Fibroblast of lung (primary cell): ENCODE results near the gene C1QTNF9B. TPM values are rescaled to one million over a fixed set of nuclear protein-coding genes. Genes with fewer than 3 reads are reported as not detected.

Experiments used
- DNase-seq, 2 donors: peaks; one replicate each; pipeline versions ENCODE4 v3.0.0 to v3.0.0-alpha.2; 2010; ENCODE audit warnings: low read depth in 2 of 2
- H2AFZ ChIP-seq: 2 replicates; pipeline ENCODE4 v1.5.1; 2012; ENCODE audit warnings: low read length, control low read depth, inconsistent platforms
- H3K27ac ChIP-seq: 2 replicates; pipeline ENCODE4 v1.5.1; 2011; ENCODE audit warnings: low read length, control low read depth; ENCODE audit not compliant: insufficient read depth
- H3K27me3 ChIP-seq: 2 replicates; pipeline ENCODE4 v1.5.1; 2011; ENCODE audit warnings: mild to moderate bottlenecking, low read length; ENCODE audit not compliant: control insufficient read depth, insufficient read depth
- H3K36me3 ChIP-seq: 2 replicates; pipeline ENCODE4 v1.5.1; 2011; ENCODE audit warnings: low read length; ENCODE audit not compliant: control insufficient read depth, insufficient read depth
- H3K4me1 ChIP-seq: 2 replicates; pipeline ENCODE4 v1.5.1; 2011; ENCODE audit warnings: low read length; ENCODE audit not compliant: control insufficient read depth, insufficient read depth; ENCODE audit errors: extremely low read depth
- H3K4me2 ChIP-seq: 2 replicates; pipeline ENCODE4 v1.5.1; 2011; ENCODE audit warnings: low read length, control low read depth; ENCODE audit not compliant: insufficient read depth; ENCODE audit errors: extremely low read depth
- H3K4me3 ChIP-seq, 4 experiments: fragments of 200-600 bp in 1 of 4; sonication (generic) in 1 of 4; replicated peaks in 1 of 4; 2 replicates each; pipeline ENCODE4 v1.5.1; 2011 to 2016; ENCODE audit warnings: low read length in 4 of 4, low read depth in 3 of 4, mild to moderate bottlenecking in 3 of 4, control low read depth in 2 of 4, inconsistent platforms in 1 of 4, mixed read lengths in 1 of 4; ENCODE audit not compliant: insufficient read depth in 1 of 4; ENCODE audit errors: control extremely low read depth in 1 of 4
- H3K79me2 ChIP-seq: 2 replicates; pipeline ENCODE4 v1.5.1; 2012; ENCODE audit warnings: mild to moderate bottlenecking, low read length, inconsistent platforms; ENCODE audit not compliant: control insufficient read depth, insufficient read depth
- H3K9ac ChIP-seq: 2 replicates; pipeline ENCODE4 v1.5.1; 2011; ENCODE audit warnings: mild to moderate bottlenecking, low read length, control low read depth; ENCODE audit not compliant: insufficient read depth
- H3K9me3 ChIP-seq: 2 replicates; pipeline ENCODE4 v1.5.1; 2012; ENCODE audit warnings: low read depth, low read length; ENCODE audit not compliant: control insufficient read depth, insufficient read depth
- H4K20me1 ChIP-seq: 2 replicates; pipeline ENCODE4 v1.5.1; 2011; ENCODE audit warnings: low read length; ENCODE audit not compliant: control insufficient read depth, insufficient read depth; ENCODE audit errors: extremely low read depth
- EZH2 ChIP-seq: IDR thresholded peaks from 2 replicates; pipeline ENCODE4 v1.5.1; 2012; ENCODE audit warnings: low read length, control low read depth, mild to moderate bottlenecking; ENCODE audit errors: missing control alignments
- polyA plus RNA-seq, 2 donors: library from polyadenylated mRNA; depleted of rRNA in 1 of 2; stranded (reverse) in 1 of 2; unstranded in 1 of 2; fragments of >200 nt; gene quantifications; 2 replicates each; pipeline ENCODE4 v1.2.1, GENCODE V29; 2011 to 2012; ENCODE audit warnings: missing spikeins in 1 of 2
- total RNA-seq: library from RNA; depleted of rRNA; stranded (reverse); fragments of >200 nt; gene quantifications from 2 replicates; pipeline ENCODE4 v1.2.1, GENCODE V29; 2014
- TF ChIP-seq, protein P1 (sequence below), 2 donors: IDR thresholded peaks in 1 of 2; conservative IDR thresholded peaks in 1 of 2; 1 replicate in 1 of 2; 2 replicates in 1 of 2; pipeline ENCODE4 v1.5.1; 2011 to 2012; ENCODE audit warnings: low read length in 2 of 2, control low read depth in 1 of 2, inconsistent platforms in 1 of 2, low read depth in 1 of 2, mild to moderate bottlenecking in 1 of 2

C1QTNF9B gene
- total and polyA plus RNA-seq, 2 donors (not counting 1 experiment from before 2014, with no cell fraction given), result 0.83 to 1.1 TPM

DNA sequence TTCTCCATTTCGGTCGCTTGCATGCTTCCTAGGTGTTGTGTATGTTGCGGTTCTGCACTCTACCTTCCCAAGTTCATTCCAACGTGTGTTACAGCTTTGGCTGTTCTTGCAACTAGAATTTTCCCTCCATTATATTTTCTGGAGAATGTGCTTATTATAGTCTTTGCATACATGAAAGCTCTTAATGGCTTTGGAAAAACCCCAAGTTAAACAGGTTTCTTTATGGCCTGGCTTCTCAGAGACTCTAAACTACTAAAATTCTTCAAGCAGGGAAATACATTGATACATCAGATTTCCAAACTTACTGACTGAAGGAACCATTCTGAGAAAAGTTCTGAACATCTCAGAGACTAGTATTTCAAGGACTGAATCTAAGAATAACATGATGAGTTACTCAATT lies 20.0 kb downstream of the C1QTNF9B start:
- no peak overlapping the region for H3K27ac ChIP-seq
- H3K27me3 ChIP-seq, result no peaks in the 10 kb centered on the region
- DNase-seq, result no peak
- peaks cover 6% of the 10 kb centered on the region for H3K36me3 ChIP-seq
- no peak overlapping the region for H3K4me3 ChIP-seq
- H3K9me3 ChIP-seq, result no peaks in the 10 kb centered on the region
- no peaks in the 10 kb centered on the region for H4K20me1 ChIP-seq
- H2AFZ ChIP-seq, result no peak overlapping the region
- no peak for TF ChIP-seq EZH2
- TF ChIP-seq, protein P1, sequence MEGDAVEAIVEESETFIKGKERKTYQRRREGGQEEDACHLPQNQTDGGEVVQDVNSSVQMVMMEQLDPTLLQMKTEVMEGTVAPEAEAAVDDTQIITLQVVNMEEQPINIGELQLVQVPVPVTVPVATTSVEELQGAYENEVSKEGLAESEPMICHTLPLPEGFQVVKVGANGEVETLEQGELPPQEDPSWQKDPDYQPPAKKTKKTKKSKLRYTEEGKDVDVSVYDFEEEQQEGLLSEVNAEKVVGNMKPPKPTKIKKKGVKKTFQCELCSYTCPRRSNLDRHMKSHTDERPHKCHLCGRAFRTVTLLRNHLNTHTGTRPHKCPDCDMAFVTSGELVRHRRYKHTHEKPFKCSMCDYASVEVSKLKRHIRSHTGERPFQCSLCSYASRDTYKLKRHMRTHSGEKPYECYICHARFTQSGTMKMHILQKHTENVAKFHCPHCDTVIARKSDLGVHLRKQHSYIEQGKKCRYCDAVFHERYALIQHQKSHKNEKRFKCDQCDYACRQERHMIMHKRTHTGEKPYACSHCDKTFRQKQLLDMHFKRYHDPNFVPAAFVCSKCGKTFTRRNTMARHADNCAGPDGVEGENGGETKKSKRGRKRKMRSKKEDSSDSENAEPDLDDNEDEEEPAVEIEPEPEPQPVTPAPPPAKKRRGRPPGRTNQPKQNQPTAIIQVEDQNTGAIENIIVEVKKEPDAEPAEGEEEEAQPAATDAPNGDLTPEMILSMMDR (conservative IDR thresholded peaks at IDR 0.05 in 1 of 2, IDR thresholded peaks at IDR 0.05 in 1 of 2; ENCODE audit: low read depth in 1 of 2, low read length in 2 of 2), result no peak
- H3K79me2 ChIP-seq, result no peaks in the 10 kb centered on the region
- H3K9ac ChIP-seq, result no peak overlapping the region
- H3K4me1 ChIP-seq, result no peaks in the 10 kb centered on the region
- no peak overlapping the region for H3K4me2 ChIP-seq

DNA sequence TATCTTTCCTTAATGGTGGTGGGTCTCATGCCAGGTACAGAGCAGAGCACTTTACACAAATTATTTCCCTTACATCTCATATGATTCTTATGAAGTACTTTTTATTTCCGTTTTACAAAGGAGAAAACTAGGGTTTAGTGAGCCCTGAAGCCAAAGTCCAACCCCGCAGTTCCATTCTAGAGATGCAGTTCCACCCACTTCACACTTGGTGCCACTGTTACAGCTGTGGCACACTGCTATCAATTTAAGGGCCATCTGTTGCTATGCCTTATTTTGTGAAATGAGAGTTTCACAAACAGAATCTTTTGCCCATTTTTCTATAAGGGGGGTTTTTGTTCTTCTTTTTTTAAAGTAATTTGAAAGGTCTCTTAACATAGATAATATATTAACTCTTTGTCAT lies 21.0 kb downstream of the C1QTNF9B start:
- peak in 1 of 2 donors; percentile 46 for DNase-seq
- Histone ChIP-seq H3K9ac (no peak overlapping the region), H3K27ac (no peak overlapping the region), H3K79me2 (no peaks in the 10 kb centered on the region), H3K27me3 (no peaks in the 10 kb centered on the region), H3K9me3 (no peaks in the 10 kb centered on the region), H3K4me3 (no peak overlapping the region), H3K36me3 (peaks cover 3% of the 10 kb centered on the region), H3K4me2 (no peak overlapping the region), H3K4me1 (no peaks in the 10 kb centered on the region), H2AFZ (no peak overlapping the region), H4K20me1 (no peaks in the 10 kb centered on the region)
- TF ChIP-seq, protein P1 (conservative IDR thresholded peaks at IDR 0.05 in 1 of 2, IDR thresholded peaks at IDR 0.05 in 1 of 2; ENCODE audit: low read depth in 1 of 2, low read length in 2 of 2), result peak; percentile 48 to 61
- no peak for TF ChIP-seq EZH2

DNA sequence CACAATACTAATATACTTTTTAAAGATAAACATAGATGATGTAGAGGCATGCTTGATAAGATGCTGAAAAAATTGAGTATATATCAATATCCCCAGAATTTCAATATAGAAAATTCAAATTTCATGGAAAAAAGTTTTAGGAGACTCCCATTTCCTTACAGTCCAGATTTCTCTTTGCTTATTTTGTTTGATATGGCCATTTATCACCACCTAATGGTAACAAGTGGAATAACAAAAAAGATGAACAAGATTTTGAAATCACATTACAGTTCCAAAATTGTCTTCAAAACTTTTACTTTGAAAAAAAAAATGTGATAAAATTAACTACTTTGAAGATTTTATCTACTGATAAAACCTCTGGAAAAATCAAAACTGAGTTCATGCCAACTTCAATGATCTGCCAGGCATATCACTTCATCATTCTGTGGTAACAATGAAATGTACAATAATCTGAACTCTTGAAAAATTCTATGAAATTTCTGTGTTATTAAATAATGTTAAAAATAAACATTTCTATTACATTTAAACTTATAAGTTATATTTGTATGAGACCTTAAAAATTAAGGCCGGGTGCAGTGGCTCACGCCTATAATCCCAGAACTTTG lies 25.6 kb downstream of the C1QTNF9B start:
- TF ChIP-seq, protein P1 (conservative IDR thresholded peaks at IDR 0.05 in 1 of 2, IDR thresholded peaks at IDR 0.05 in 1 of 2; ENCODE audit: low read depth in 1 of 2, low read length in 2 of 2), result peak in 1 of 2 donors; percentile 22
- no peak for TF ChIP-seq EZH2
- Histone ChIP-seq H3K27ac (no peak overlapping the region), H3K27me3 (no peaks in the 10 kb centered on the region), H3K9me3 (no peaks in the 10 kb centered on the region), H4K20me1 (no peaks in the 10 kb centered on the region), H3K4me3 (no peak overlapping the region), H3K79me2 (no peaks in the 10 kb centered on the region), H3K9ac (no peak overlapping the region), H3K4me2 (no peak overlapping the region), H3K36me3 (peaks cover 2% of the 10 kb centered on the region), H3K4me1 (peaks cover 16% of the 10 kb centered on the region), H2AFZ (no peak overlapping the region)
- peak; percentile 40 to 76 for DNase-seq
